SW 1271 (cell line): Measurements from ENCODE around the gene UROC1.

Experiments used
- DNase-seq, 2 experiments: peaks; one replicate each; lab custom pipeline; 2025; lab: John Stamatoyannopoulos, UW

The UROC1 gene

DNA sequence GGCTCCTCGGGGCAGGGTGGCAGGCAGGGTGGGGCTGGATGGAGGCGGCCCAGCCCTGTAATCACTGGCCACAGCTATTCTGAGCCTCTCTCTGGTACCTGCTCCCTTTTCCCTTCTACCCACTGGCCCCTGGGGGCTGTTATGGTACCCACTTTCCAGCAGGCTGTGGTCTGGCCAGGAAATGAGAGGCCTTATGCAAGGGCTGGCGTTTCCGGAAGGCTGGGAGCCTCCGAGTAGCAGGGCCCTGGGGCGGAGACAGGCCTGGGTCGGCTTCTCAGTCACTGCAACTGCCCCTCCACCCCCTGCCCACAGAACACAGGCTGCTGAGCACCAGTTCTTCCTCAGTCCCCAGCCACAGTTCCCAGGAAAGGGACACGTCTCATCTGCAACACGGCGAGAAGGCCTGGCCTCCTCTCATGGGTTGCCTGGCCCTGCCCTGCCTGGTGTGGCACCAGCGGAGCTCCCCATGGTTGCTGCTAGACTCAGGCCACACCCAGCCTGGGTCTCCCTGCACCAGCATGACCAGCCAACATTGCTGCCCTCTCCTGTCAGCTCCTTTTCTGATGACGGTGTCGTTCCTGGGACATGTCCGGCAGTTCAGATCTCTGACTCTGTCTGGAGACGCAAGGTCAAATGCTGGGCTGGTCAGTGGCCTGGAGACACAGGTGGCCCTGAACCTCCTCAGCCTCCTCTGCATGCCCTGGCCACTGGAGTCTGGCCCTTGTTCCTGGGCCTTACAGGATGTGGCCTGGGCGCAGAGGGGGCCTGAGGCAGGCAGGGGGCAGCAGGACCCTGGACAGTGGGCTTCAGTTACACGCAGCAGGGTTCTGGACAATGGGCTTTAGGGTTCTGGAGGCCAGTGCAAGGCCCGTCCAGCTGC is 12.8 kb upstream of the UROC1 start:
- no peak for DNase-seq

GRCh38 chr3:126529585-126530170 is 12.1 kb upstream of the UROC1 start:
- DNase-seq, result no peak

GRCh38 chr3:126528800-126529541 is 11.4 kb upstream of the UROC1 start:
- DNase-seq, result no peak

- DNase-seq, result no peak
These were observed 10.8 kb upstream of the UROC1 start for GRCh38 chr3:126528419-126528799.

DNA sequence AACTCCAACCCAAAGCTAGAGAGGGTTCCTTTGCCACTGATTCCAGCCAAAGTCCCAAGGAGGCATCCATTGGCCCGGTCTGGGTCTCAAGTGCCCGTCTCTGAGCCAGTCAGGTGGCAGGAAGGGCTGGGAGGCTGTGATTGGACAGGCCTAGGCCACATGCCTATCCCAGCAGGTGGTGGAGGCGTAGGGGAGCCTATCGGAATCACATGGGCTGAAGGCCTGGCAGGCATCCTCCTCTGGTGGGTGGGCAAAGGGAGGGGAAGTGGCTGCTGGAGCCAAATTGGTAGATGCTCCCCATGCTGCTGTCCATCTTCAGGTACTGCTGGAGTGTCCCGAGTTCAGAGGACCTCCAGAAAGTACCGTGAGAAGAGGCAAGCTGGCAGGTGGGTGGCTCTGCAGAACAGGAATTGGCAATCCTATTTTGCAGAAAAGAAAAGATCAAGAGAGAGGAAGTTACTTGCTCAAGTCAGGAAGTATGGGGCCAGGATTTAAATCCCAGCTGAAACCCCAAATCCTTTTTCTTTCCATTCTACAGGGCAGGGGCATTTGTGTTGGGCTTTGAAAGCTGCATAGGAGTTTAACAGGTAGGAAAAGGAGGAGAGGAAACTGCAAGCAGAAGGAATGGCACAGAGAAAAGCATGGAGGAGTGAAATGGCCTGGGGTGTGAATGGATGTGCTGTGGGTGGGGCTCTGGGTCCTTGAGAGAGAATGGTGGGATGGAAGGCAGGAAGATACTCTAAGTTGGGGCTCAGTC is 10.1 kb upstream of the UROC1 start:
- no peak for DNase-seq

GRCh38 chr3:126527006-126527405 is 9.4 kb upstream of the UROC1 start:
- no peak for DNase-seq

GRCh38 chr3:126526668-126527005 is 9.1 kb upstream of the UROC1 start:
- DNase-seq, result no peak

- DNase-seq, result peak in 1 of 2 experiments; percentile 13
These were observed 8.5 kb upstream of the UROC1 start for GRCh38 chr3:126525853-126526667.

DNA sequence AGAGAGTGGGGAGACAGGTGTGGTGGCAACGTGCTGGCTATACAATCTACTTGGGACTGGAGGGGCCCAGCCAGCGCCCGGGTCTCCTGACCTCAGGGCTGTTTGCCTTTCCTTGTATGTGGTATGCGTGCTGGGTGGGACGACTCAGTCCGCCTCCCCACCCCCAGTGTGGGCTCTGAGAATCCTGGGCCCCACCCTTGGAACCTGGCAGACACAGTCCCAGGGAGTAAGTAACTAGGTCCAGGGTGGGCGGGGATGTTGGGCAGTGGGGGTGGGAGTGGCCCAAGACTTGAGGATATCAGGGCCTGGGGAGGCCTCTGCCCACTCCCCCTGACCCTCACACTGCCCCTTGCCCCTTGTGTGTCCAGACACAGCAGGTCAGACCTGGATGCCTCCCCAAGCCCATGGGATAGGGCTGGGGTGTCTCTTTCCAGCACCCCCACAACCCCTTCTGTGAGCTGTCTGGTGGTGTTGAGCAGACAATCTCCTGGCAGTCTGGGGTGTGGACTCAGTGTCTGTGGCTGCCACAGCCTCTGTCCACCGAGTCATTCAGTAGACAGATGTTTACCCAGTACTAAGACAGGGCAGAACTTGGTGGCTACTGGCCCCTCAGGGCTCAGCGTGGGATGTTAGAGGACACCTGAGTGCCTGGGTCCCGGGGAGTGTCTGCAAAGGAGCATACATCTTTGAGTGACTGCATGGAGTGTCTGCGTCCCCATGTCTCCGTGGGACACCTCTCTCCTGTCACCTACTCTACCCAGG is 7.7 kb upstream of the UROC1 start:
- DNase-seq, result no peak

- no peak for DNase-seq
These were observed 6.9 kb upstream of the UROC1 start for GRCh38 chr3:126524429-126524988.

- peak in 1 of 2 experiments; percentile 23 for DNase-seq
These were observed 6.3 kb upstream of the UROC1 start, which contains the start of gene CHST13 for GRCh38 chr3:126523745-126524428. Gene CHST13 (plus strand): TSS chr3:126524155. CDS start chr3:126524333, 178 bp downstream.

DNA sequence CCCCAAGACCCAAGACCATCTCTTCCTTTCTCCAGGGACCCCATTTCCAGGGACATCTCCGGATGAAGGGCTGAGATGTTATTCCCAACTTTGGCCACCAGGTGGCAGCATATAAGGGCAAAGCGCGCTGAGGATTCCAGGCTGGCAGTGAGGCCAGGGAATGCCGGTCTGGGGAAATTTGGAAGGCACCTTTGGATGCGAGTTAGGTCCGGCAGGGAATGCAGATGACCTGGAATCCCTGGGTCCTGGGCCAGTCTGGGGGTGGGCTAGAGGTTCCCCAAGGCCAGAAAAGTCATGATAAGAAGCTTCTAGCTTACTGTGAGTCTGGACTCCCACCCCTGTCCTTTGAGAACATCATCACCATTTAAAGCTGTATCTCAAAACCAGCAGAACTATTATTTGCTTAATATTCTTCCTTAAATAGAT is 4.8 kb upstream of the UROC1 start:
- peak in 1 of 2 experiments; percentile 52 for DNase-seq

DNA sequence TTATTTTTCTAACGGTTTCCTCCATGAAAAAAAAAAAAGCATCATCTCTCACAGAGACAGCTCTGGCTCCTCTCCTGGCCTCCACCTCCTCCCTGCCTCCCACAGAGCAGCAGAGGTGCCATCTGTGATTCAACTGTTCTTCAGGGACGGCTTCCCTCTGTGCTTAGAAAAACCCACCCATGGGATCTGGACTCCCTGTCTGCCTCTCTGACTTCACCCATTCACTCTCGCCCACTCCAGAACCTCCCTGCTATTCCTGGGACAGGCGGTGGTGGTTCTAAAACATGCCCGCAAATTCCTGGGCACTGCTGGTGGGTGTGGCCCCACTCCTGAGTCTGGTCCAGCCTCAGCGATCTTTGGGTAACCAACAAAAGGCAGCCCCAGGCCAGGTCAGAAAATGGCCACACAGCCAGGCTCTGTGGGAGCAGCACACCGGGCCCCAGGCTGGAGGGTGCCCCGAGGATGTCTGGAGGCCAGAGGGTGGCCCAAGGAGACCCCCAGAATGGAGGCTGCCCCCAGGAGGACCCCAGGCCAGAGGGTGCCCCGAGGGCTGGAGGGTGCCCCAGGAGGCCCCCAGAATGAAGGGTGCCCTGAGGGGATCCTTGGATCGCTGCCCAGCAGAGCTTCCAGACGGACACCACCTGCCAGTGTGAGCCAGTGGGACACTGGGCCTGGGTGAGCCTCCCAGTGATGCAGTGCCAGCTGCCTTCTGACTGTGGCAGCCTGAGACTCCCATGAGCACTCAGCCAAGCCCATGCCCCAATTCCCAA is 3.7 kb upstream of the UROC1 start:
- no peak for DNase-seq

DNA sequence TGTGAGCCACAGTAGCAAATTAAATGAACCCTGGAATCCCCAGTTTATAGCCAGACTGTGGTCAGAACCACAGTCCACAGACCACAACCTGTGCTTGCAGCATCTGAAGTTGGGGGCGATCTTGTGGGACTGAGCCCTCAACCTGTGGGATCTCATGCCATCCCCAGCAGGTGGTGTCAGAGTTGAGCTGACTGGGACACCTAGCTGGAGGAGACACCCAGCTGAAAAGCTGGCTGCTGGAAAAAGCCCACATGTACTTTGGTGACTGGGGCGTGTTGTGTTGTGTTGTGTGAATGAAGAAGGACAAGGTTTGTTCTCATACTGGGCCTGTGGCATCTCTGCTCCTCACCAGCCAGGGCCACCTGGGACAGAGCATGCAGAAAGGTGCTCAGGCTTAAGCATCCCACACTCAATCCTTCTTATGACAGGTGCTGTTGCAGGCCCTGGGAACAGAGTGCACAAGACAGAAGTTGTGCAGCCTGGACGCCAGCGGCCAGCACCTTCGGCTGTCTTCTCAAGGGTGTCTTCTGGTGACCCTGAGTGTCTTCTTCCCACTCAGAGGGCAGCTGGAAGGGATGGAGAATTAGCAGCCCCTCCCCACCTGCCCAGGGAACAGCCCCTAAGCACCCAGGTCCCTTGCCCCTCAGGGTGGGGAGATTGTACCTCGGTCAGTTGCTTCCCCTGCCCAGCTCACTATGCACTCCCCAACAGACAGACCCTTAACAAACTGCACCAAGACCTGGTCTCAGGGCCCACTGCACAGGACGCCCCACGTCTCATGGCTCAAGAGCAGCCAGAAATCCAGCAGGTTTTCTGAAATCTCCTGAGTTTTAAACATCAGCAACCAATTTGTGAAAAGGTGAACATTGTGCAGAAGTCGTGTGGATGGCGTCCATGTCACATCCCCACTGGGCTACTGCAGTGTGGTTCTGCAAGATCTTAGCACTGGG is 2.2 kb upstream of the UROC1 start:
- no peak for DNase-seq

DNA sequence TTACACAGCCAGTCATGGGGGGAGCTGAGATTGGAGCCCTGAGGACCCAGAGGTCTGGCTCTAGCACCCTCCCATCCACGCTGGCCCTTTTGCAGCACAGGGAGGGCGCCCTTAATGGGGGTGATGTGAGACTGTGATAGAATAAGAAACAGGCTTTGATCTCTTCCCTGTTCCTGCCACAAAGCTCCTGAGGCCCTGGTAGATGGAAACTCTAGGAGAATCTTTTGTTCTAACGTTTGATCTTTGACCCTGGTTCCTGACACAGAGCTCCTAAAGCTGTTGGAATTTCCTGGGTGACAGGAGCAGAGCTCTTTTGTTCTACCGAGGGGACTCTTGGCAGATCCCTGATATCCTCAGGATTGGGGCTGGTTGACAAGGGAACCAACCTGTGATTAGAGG is 1.2 kb upstream of the UROC1 start:
- DNase-seq, result no peak

- DNase-seq, result no peak
These were observed 609 bp upstream of the UROC1 start for GRCh38 chr3:126517986-126518778.

DNA sequence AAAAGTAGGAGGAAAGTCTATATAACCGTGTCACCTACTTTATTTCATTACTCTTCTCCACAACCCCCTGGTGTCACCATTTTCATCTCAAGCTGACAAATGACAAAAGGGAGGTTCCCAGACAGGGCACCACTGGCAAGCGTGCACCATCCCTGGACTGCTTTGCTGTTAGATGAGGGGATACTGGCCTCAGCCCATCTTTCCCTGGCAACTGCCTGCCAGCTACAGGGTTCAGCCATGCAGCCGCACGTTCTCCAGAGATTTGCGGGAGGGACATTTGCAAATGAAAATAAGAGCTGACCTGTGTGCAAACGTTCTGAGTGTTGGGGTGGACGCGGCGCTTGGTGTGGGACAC is 660 bp downstream of the UROC1 start:
- DNase-seq, result no peak
